GM10248 (cell line): Measurements from ENCODE around the gene VENTX.
A peak's percentile ranks its signal among the peaks of the same experiment; 100 is the strongest.

Source experiments
- CTCF ChIA-PET: fragments of 300-600 bp; sonication (Branson Sonifier 250); formaldehyde crosslinking; extraction: SDS; loops from one replicate; lab custom pipeline; 2021; ENCODE audit warnings: antibody characterized with exemption; lab: Yijun Ruan, JAX
- POLR2A ChIA-PET: fragments of 350-650 bp; sonication (Branson Sonifier 250); formaldehyde crosslinking; extraction: SDS; loops from one replicate; lab custom pipeline; 2020; ENCODE audit warnings: antibody characterized with exemption; lab: Yijun Ruan, JAX
- DNase-seq: peaks from one replicate; pipeline ENCODE4 v3.0.0; 2012; ENCODE audit errors: extremely low spot score
- TF ChIP-seq, protein P1 (sequence below): IDR thresholded peaks from 2 replicates; pipeline ENCODE4 v1.5.1; 2012; ENCODE audit warnings: mild to moderate bottlenecking, low read depth; ENCODE audit errors: extremely low read depth, missing control alignments, control extremely low read depth

VENTX gene

DNA sequence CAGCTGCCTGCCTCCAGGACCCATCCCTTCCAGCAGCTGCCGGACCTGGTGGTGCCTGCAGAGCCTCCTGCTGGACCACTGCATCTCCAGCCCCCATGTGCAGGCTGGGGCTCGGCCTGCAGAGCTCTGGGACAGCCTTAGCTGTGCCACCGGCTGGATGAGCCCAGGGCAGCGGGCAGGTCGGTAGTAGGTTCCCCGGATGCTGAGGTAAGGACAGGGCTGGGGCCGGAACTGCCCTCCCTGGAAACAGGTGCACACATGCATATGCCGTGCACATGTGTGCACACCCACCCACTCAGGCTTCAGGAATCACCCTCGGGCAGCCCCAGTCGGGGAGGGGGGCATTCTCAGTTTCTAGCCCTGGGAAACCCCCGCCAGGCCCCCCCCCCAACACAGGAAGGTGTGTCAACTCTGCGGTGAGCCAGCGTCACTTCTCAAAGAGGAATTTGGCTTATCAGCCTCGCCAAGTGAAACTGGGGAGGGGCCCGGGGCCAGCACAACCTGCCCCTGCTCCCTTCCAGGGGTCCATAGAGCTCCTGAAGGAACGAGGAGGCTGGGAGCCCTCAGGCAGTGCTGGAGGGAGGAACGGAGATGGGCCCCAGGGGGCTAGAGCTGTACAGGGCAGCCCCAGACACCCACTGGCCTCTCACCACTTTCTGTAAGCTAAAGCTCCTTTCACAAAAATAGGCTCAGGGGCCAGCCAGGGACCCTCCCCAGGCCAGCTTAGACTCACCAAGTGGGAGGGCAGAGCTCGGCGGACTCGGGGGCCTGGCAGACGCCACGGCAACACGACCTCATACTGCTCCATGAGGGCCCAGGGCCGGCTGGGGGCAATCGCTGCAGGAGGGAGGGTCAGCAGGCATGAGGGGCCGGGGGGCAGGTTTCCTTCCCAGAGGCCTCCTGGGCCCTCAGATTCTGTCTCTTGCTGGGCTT, 37.4 kb downstream of the VENTX start:
- ChIA-PET POLR2A (interaction anchor here (0.7 to 1.6 kb wide), 3 partner anchors 12 to 102 kb away, joined by 3 read pairs; no protein-coding TSS in a partner anchor), CTCF (interaction anchor here (0.8 to 2.6 kb wide), 11 partner anchors 8 to 40 kb away, joined by 3 to 21 read pairs (median 4); no protein-coding TSS in a partner anchor)
- peak; percentile 88 for DNase-seq
- TF ChIP-seq, protein P1, sequence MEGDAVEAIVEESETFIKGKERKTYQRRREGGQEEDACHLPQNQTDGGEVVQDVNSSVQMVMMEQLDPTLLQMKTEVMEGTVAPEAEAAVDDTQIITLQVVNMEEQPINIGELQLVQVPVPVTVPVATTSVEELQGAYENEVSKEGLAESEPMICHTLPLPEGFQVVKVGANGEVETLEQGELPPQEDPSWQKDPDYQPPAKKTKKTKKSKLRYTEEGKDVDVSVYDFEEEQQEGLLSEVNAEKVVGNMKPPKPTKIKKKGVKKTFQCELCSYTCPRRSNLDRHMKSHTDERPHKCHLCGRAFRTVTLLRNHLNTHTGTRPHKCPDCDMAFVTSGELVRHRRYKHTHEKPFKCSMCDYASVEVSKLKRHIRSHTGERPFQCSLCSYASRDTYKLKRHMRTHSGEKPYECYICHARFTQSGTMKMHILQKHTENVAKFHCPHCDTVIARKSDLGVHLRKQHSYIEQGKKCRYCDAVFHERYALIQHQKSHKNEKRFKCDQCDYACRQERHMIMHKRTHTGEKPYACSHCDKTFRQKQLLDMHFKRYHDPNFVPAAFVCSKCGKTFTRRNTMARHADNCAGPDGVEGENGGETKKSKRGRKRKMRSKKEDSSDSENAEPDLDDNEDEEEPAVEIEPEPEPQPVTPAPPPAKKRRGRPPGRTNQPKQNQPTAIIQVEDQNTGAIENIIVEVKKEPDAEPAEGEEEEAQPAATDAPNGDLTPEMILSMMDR, result no peak

DNA sequence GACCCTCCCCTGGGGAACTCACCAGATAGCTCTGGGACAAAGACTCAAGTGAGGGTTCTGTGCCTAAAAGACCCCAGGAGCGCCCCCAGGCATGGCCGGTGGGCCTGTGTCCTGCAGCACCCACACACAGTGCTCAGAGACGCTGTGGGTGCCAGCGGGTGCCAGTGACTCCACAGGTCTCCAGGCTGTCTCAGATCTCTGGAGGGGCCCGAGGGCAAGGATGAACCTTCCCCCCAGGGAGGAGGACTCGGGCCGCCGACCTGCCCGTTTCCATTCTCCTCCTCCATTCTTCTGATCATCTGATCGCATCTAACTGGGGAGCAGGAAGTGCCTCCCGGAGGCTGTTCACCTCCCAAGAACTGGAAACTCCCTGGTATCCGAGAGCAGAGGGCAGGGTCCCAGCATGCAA, 38.0 kb downstream of the VENTX start:
- peak; percentile 63 for DNase-seq
- ChIA-PET CTCF (interaction anchor here (0.8 to 2.6 kb wide), 11 partner anchors 9 to 39 kb away, joined by 3 to 21 read pairs (median 4); no protein-coding TSS in a partner anchor), POLR2A (interaction anchor here (1.0 to 1.6 kb wide), 2 partner anchors 13 to 15 kb away, joined by 3 read pairs; no protein-coding TSS in a partner anchor)
- TF ChIP-seq, protein P1, result peak; percentile 42

DNA sequence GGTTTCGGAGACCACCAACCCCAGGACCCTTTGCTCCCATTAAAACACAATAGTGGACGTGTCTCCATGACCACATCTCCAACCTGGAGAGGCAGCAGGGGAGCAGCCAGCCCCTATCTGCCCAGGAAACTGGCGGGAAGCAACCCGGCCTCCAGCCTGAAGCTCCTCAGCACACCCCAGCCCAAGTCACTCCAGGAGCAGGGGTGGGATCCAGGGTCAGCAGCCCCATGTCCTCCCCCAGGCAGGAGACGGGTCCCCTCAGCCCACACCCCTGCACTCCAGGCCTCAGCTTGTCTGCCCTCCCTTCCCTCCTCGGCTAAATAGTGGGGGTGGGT, 38.4 kb downstream of the VENTX start:
- ChIA-PET POLR2A (interaction anchor here (1.6 kb wide), 1 partner anchor 13 kb away, joined by 3 read pairs; no protein-coding TSS in a partner anchor), CTCF (interaction anchor here (0.9 to 2.6 kb wide), 8 partner anchors 9 to 53 kb away, joined by 3 to 16 read pairs (median 4); no protein-coding TSS in a partner anchor)
- no peak for DNase-seq
- TF ChIP-seq, protein P1, result no peak

DNA sequence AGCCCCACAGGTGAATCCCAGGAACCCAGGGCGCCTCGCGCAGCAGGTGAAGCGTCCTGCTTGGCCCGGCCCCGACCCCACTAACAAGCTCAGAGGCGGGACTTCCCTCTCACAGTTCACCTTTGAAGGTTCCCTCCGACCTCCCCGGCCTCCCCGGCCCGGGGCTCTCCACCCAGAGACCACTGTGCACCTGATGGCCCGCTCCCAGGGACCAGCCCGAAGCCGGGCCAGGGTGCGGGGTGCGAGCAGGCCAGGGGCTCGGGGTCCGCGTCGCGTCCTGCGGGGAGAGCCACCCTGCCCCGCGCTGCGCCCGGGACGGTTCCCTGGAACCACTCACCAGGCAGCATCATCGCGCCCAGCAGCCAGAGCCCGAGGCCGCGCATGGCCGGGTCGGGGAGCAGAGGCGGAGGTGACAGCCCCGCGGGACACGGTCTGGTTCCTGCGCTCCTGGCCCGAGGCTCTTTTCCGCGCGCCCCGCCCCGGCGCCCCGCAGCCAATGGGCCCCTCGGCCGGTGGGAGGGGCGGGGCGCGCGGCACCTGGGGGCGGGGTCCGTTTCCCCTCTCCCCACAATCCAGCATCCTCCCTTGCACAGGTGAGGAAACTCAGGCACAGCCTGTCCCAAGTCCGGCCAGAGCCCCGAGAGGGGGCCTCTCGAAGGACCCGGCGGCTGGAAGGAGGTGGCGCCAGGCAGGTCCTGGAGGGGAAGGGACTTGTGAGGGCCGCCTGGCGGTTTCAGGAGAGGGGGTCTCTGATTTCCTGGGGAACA, 39.0 kb downstream of the VENTX start, which contains the start of gene ADAM8:
Gene ADAM8 (minus strand): TSS at position 434 of the 767 bp plus-strand sequence. CDS start 51 bp downstream, at position 383.
- TF ChIP-seq, protein P1, result no peak
- CTCF ChIA-PET, result interaction anchor here (0.9 to 2.6 kb wide), 5 partner anchors 8 to 52 kb away, joined by 3 to 16 read pairs (median 5); no protein-coding TSS in a partner anchor
- POLR2A ChIA-PET, result interaction anchor here (1.6 kb wide), 1 partner anchor 14 kb away, joined by 3 read pairs; no protein-coding TSS in a partner anchor
- DNase-seq, result peak; percentile 93

DNA sequence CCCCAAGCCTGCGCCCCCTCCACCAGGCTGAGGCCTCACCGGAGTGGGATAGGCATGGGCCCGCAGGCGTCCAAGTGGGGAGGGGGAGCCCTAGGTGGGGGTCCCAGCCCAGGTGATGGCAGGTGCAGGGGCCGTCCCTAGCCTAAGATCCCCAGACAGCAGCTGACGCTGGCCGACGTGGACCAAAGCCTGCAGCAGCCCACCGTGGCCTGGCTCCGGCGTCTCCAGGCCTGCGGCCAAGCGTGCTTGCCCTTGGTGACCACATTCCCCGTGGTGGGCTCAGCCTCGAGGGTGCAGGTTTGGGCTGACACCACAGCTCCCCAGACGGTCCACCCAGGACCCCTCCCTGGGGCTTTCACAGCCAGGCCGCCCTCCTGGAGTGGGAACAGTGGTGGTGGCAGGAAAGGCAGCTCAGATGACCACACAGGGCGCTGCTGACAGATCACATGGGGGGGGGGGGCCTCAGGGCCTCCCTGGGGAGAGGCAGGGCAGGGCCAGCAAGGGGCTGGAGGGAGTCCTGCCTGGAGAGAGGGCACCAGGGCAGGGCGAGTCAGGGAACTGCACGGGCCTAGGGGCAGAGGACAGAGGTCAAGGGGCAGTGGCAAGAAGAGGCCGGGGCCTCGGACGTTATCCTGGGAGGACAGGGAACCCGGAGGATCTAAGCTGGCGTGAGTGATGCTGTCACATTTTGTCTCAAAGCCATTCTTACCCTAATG, 39.8 kb downstream of the VENTX start:
- ChIA-PET CTCF (interaction anchor here (1.0 to 5.6 kb wide), 4 partner anchors 10 to 29 kb away, joined by 3 to 28 read pairs (median 4); no protein-coding TSS in a partner anchor), POLR2A (no interaction called here)
- no peak for DNase-seq
- TF ChIP-seq, protein P1, result no peak
